HG03460 (cell line): ENCODE data around the gene SLC7A6OS.
"Not testable (repeated sequence)": the region's sequence is repeated elsewhere in the genome, so short reads cannot be mapped to it uniquely, and the experiment has no call there.

Experiments used
- ATAC-seq: cut with Tn5 transposase; IDR thresholded peaks from one replicate; pipeline ENCODE4 v1.9.1; 2021; ENCODE audit not compliant: unreplicated experiment

The SLC7A6OS gene

GRCh38 chr16:68299571-68300453, 10.9 kb downstream of the SLC7A6OS start:
- no peak for ATAC-seq

- ATAC-seq, result no peak
These were observed 11.7 kb downstream of the SLC7A6OS start for GRCh38 chr16:68298907-68299561.

- no peak for ATAC-seq
These were observed 12.4 kb downstream of the SLC7A6OS start for GRCh38 chr16:68298312-68298711.

- no peak for ATAC-seq
These were observed 12.8 kb downstream of the SLC7A6OS start for GRCh38 chr16:68297908-68298307.

GRCh38 chr16:68296693-68297092, 14.1 kb downstream of the SLC7A6OS start:
- no peak for ATAC-seq

GRCh38 chr16:68296291-68296690, 14.5 kb downstream of the SLC7A6OS start:
- ATAC-seq, result no peak

GRCh38 chr16:68292425-68292824, 18.3 kb downstream of the SLC7A6OS start:
- no peak for ATAC-seq

- ATAC-seq, result no peak
These were observed 19.5 kb downstream of the SLC7A6OS start for GRCh38 chr16:68291227-68291626.

- no peak for ATAC-seq
These were observed 20.3 kb downstream of the SLC7A6OS start for GRCh38 chr16:68290450-68290849.

- ATAC-seq, result peak; percentile 80
These were observed 21.0 kb downstream of the SLC7A6OS start for GRCh38 chr16:68289621-68290329.

GRCh38 chr16:68289202-68289601, 21.5 kb downstream of the SLC7A6OS start:
- ATAC-seq, result no peak

- not testable (repeated sequence) for ATAC-seq
These were observed 21.9 kb downstream of the SLC7A6OS start for GRCh38 chr16:68288796-68289195.

GRCh38 chr16:68288252-68288650, 22.5 kb downstream of the SLC7A6OS start:
- ATAC-seq, result no peak

- no peak for ATAC-seq
These were observed 23.2 kb downstream of the SLC7A6OS start for GRCh38 chr16:68287276-68288251.

- no peak for ATAC-seq
These were observed 24.3 kb downstream of the SLC7A6OS start for GRCh38 chr16:68286153-68287074.

- ATAC-seq, result no peak
These were observed 25.1 kb downstream of the SLC7A6OS start for GRCh38 chr16:68285683-68286082.

- peak; percentile 51 for ATAC-seq
These were observed 25.9 kb downstream of the SLC7A6OS start for GRCh38 chr16:68284847-68285246.

GRCh38 chr16:68283801-68284598, 26.7 kb downstream of the SLC7A6OS start:
- ATAC-seq, result no peak

GRCh38 chr16:68283346-68283745, 27.4 kb downstream of the SLC7A6OS start:
- ATAC-seq, result no peak
